ENCODE measurements around the gene JADE3. TPM values are rescaled to one million over a fixed set of nuclear protein-coding genes. Genes with fewer than 3 reads are reported as not detected.

The JADE3 gene
- total RNA-seq, 1 donor from 2014 or later, result 3.7 TPM

GRCh38 chrX:47097018-47097417 is 184.8 kb downstream of the JADE3 start:
- TF ChIP-seq CTCF (conservative IDR thresholded peaks at IDR 0.05; ENCODE audit: low read depth, low read length), result no peak

GRCh38 chrX:47098338-47099094 is 186.3 kb downstream of the JADE3 start:
- no peak for DNase-seq (ENCODE audit: low read depth)
- no peak for TF ChIP-seq CTCF (conservative IDR thresholded peaks at IDR 0.05; ENCODE audit: low read depth, low read length)
- H3K4me3 ChIP-seq (ENCODE audit: low read depth, low read length), result no peak overlapping the region

More at GRCh38 chrX:47097018-47097417, 184.8 kb downstream of the JADE3 start:
- no peak overlapping the region for H3K4me3 ChIP-seq (ENCODE audit: low read depth, low read length)
- DNase-seq (ENCODE audit: low read depth), result no peak

- no peak for DNase-seq (ENCODE audit: low read depth)
- no peak for TF ChIP-seq CTCF (conservative IDR thresholded peaks at IDR 0.05; ENCODE audit: low read depth, low read length)
- H3K4me3 ChIP-seq (ENCODE audit: low read depth, low read length), result no peak overlapping the region
Observed at GRCh38 chrX:47101206-47101605, 189.0 kb downstream of the JADE3 start.

Other genes with a start within 250 kb of the JADE3 start
- 10.7 and 23.2 TPM in 2 replicates for gene SLC9A7, start 153.3 kb upstream of the JADE3 start, total RNA-seq
- 7.0 and 16.3 TPM in 2 replicates for gene RP2, start 75.4 kb upstream of the JADE3 start, total RNA-seq
- gene RGN, start 166.0 kb downstream of the JADE3 start, total RNA-seq, result 0.80 and 2.9 TPM in 2 replicates
- 83.4 and 90.5 TPM in 2 replicates for gene NDUFB11, start 232.3 kb downstream of the JADE3 start, total RNA-seq
- gene RBM10, start 232.8 kb downstream of the JADE3 start, total RNA-seq, result 41.2 and 57.0 TPM in 2 replicates

All from epithelial cell of proximal tubule (primary cell).